Breast epithelium (tissue), 4 donors: ENCODE data around the gene DAB1. TPM values are rescaled to one million over a fixed set of nuclear protein-coding genes. Genes with fewer than 3 reads are reported as not detected.

Experiments
- DNase-seq, 2 donors: peaks; one replicate each; pipeline ENCODE4 v3.0.0-alpha.2; 2019; ENCODE audit warnings: low spot score in 2 of 2
- H3K27ac ChIP-seq, 2 donors: fragments of 200-600 bp; sonication (generic) in 1 of 2; one replicate each; pipeline ENCODE4 v1.5.1; 2016 to 2019; ENCODE audit warnings: mild to moderate bottlenecking in 1 of 2
- H3K27me3 ChIP-seq, 2 donors: fragments of 200-600 bp; sonication (generic) in 1 of 2; one replicate each; pipeline versions ENCODE4 v1.5.1 to v1.6.0; 2017 to 2019; ENCODE audit warnings: control low read depth in 1 of 2, mild to moderate bottlenecking in 1 of 2
- H3K36me3 ChIP-seq: fragments of 200-600 bp; one replicate; pipeline ENCODE4 v1.5.1; 2019
- H3K4me1 ChIP-seq, 2 donors: fragments of 200-600 bp; sonication (generic); one replicate each; pipeline ENCODE4 v1.5.1; 2016 to 2019; ENCODE audit warnings: control low read depth in 1 of 2
- H3K4me3 ChIP-seq, 3 donors: fragments of 200-600 bp; sonication (generic); 1 replicate in 2 of 3; 2 replicates in 1 of 3; pipeline ENCODE4 v1.5.1; 2016 to 2019; ENCODE audit warnings: mild to moderate bottlenecking in 3 of 3, moderate library complexity in 2 of 3
- H3K9me3 ChIP-seq, 2 donors: fragments of 200-600 bp; sonication (generic) in 1 of 2; one replicate each; pipeline ENCODE4 v1.5.1; 2016 to 2019; ENCODE audit warnings: control low read depth in 1 of 2
- POLR2A ChIP-seq: fragments of 450-650 bp; IDR thresholded peaks from one replicate; pipeline ENCODE4 v1.6.1; 2016; ENCODE audit warnings: antibody characterized with exemption, mild to moderate bottlenecking, moderate library complexity
- POLR2AphosphoS5 ChIP-seq, 3 donors: sonication (generic); formaldehyde crosslinking; IDR thresholded peaks; one replicate each; pipeline ENCODE4 v1.6.1; 2017; ENCODE audit warnings: antibody characterized with exemption in 3 of 3
- intact Hi-C: fragments of 100-400 bp; cut with DNase I; formaldehyde crosslinking; loops from one replicate; pipeline ENCODE4 v1.15.1; 2023; ENCODE audit warnings: low total_unique reads
- total RNA-seq, 3 donors: library from RNA; depleted of rRNA; stranded (reverse); fragments of >200 nt; gene quantifications; one replicate each; pipeline ENCODE4 v1.1.0, GENCODE V29; 2016
- TF ChIP-seq, protein P1 (sequence below), 3 donors: fragments of 450-650 bp; IDR thresholded peaks; one replicate each; pipeline ENCODE4 v1.5.1; 2016 to 2017; ENCODE audit warnings: antibody characterized with exemption in 3 of 3, mild to moderate bottlenecking in 3 of 3, moderate library complexity in 3 of 3

DAB1 gene
- total RNA-seq, 3 donors from 2014 or later, result 0.48 to 0.66 (median 0.59) TPM

- Histone ChIP-seq H3K36me3 (no peaks in the 10 kb centered on the region), H3K4me1 (no peaks in the 10 kb centered on the region), H3K9me3 (no peaks in the 10 kb centered on the region), H3K4me3 (no peak overlapping the region), H3K27me3 (no peaks in the 10 kb centered on the region), H3K27ac (no peak overlapping the region)
- TF ChIP-seq, protein P1, sequence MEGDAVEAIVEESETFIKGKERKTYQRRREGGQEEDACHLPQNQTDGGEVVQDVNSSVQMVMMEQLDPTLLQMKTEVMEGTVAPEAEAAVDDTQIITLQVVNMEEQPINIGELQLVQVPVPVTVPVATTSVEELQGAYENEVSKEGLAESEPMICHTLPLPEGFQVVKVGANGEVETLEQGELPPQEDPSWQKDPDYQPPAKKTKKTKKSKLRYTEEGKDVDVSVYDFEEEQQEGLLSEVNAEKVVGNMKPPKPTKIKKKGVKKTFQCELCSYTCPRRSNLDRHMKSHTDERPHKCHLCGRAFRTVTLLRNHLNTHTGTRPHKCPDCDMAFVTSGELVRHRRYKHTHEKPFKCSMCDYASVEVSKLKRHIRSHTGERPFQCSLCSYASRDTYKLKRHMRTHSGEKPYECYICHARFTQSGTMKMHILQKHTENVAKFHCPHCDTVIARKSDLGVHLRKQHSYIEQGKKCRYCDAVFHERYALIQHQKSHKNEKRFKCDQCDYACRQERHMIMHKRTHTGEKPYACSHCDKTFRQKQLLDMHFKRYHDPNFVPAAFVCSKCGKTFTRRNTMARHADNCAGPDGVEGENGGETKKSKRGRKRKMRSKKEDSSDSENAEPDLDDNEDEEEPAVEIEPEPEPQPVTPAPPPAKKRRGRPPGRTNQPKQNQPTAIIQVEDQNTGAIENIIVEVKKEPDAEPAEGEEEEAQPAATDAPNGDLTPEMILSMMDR (IDR thresholded peaks at IDR 0.05), result no peak
- TF ChIP-seq POLR2A, result no peak
- no peak for TF ChIP-seq POLR2AphosphoS5 (IDR thresholded peaks at IDR 0.05)
- intact Hi-C loops, result no loop called here
- no peak for DNase-seq
These were observed 251.8 kb downstream of the DAB1 start for GRCh38 chr1:57172040-57172439.

DNA sequence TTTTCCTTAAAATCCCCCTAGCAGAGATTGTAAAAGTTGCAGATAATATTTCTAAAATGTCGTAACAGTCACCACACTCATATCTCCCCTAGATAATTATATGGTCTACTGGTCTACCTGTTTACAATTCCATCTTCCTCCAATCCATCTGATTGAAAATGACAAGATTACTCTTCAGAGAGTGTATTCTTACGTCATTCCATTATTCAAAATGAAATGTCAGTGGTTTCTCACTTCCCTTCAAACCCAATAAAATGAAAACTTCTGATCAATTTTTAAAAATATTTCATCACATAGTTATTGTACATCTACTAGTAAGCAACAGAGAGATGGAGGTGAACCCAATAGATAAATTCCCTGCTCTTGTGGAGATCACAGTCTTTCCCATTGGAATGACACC, 255.9 kb downstream of the DAB1 start:
- Histone ChIP-seq H3K36me3 (no peaks in the 10 kb centered on the region), H3K9me3 (no peaks in the 10 kb centered on the region), H3K4me1 (no peaks in the 10 kb centered on the region), H3K27me3 (no peaks in the 10 kb centered on the region), H3K4me3 (no peak overlapping the region), H3K27ac (no peak overlapping the region)
- no peak for DNase-seq
- intact Hi-C loops, result no loop called here
- TF ChIP-seq, protein P1 (IDR thresholded peaks at IDR 0.05), result no peak
- TF ChIP-seq POLR2A, result no peak
- no peak for TF ChIP-seq POLR2AphosphoS5 (IDR thresholded peaks at IDR 0.05)

- H3K9me3 ChIP-seq, result no peaks in the 10 kb centered on the region
- DNase-seq, result no peak
- no peaks in the 10 kb centered on the region for H3K36me3 ChIP-seq
- intact Hi-C loops, result no loop called here
- H3K27ac ChIP-seq, result no peak overlapping the region
- no peaks in the 10 kb centered on the region for H3K27me3 ChIP-seq
- no peaks in the 10 kb centered on the region for H3K4me1 ChIP-seq
- no peak overlapping the region for H3K4me3 ChIP-seq
- TF ChIP-seq POLR2A (no peak), POLR2AphosphoS5 (IDR thresholded peaks at IDR 0.05) (no peak)
- TF ChIP-seq, protein P1 (IDR thresholded peaks at IDR 0.05), result no peak
These were observed 258.3 kb downstream of the DAB1 start for GRCh38 chr1:57165546-57165945.

DNA sequence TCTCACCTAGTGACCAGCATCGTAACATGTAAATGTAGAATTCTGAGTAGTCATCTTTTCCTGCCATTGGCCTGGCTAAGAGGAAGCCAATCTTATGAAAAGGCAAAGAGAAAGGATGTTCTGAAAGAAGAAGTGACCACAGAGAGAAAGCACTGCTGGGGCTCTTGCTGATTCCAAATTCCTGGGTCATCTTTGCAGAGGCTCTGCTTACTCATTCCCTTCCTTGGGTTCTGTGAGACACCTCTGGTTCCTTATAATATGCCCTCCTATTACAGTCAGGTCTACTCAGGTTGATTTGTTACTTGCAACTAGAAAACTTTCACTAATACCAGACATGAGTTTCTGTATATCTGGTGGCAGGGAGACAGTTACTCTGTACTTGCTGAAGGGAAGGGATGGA, 259.3 kb downstream of the DAB1 start:
- intact Hi-C loops, result no loop called here
- no peak for TF ChIP-seq POLR2AphosphoS5 (IDR thresholded peaks at IDR 0.05)
- TF ChIP-seq, protein P1 (IDR thresholded peaks at IDR 0.05), result no peak
- no peak for TF ChIP-seq POLR2A
- no peak overlapping the region for H3K27ac ChIP-seq
- no peaks in the 10 kb centered on the region for H3K9me3 ChIP-seq
- H3K4me1 ChIP-seq, result no peaks in the 10 kb centered on the region
- H3K27me3 ChIP-seq, result no peaks in the 10 kb centered on the region
- no peak overlapping the region for H3K4me3 ChIP-seq
- no peak for DNase-seq
- no peaks in the 10 kb centered on the region for H3K36me3 ChIP-seq

- Histone ChIP-seq H3K4me1 (no peaks in the 10 kb centered on the region), H3K36me3 (no peaks in the 10 kb centered on the region), H3K4me3 (no peak overlapping the region), H3K9me3 (no peaks in the 10 kb centered on the region), H3K27ac (no peak overlapping the region), H3K27me3 (no peaks in the 10 kb centered on the region)
- DNase-seq, result no peak
- TF ChIP-seq, protein P1 (IDR thresholded peaks at IDR 0.05), result no peak
- TF ChIP-seq POLR2AphosphoS5 (IDR thresholded peaks at IDR 0.05) (no peak), POLR2A (no peak)
- intact Hi-C loops, result no loop called here
These were observed 260.1 kb downstream of the DAB1 start for GRCh38 chr1:57163789-57164188.
